ENCODE data around the gene MASP1.

Gene MASP1

DNA sequence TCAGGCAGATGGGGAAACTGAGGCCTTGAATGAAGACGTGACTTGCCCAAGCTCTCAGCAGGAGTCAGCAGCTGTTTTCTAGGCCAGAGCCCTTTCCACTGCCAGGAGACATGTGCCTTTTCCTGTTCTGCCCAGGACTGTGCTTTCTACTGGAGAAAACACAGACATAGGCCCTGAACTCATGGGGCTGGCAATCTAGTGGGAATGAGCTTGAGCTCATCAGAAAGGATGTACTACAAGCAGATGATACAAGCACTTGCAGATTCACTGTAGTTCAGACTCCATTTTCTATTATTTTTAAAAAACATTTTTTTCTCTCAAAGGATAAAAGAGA lies 14.4 kb downstream of the MASP1 start:
- no peak overlapping the region for H3K4me3 ChIP-seq (replicated peaks in 1 of 2; ENCODE audit: low read depth in 2 of 2, low read length in 2 of 2)
- TF ChIP-seq, protein P1, sequence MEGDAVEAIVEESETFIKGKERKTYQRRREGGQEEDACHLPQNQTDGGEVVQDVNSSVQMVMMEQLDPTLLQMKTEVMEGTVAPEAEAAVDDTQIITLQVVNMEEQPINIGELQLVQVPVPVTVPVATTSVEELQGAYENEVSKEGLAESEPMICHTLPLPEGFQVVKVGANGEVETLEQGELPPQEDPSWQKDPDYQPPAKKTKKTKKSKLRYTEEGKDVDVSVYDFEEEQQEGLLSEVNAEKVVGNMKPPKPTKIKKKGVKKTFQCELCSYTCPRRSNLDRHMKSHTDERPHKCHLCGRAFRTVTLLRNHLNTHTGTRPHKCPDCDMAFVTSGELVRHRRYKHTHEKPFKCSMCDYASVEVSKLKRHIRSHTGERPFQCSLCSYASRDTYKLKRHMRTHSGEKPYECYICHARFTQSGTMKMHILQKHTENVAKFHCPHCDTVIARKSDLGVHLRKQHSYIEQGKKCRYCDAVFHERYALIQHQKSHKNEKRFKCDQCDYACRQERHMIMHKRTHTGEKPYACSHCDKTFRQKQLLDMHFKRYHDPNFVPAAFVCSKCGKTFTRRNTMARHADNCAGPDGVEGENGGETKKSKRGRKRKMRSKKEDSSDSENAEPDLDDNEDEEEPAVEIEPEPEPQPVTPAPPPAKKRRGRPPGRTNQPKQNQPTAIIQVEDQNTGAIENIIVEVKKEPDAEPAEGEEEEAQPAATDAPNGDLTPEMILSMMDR (IDR thresholded peaks at IDR 0.05; ENCODE audit: low read depth, low read length): no peak
- no peak for DNase-seq (ENCODE audit: low read depth in 2 of 2)

DNA sequence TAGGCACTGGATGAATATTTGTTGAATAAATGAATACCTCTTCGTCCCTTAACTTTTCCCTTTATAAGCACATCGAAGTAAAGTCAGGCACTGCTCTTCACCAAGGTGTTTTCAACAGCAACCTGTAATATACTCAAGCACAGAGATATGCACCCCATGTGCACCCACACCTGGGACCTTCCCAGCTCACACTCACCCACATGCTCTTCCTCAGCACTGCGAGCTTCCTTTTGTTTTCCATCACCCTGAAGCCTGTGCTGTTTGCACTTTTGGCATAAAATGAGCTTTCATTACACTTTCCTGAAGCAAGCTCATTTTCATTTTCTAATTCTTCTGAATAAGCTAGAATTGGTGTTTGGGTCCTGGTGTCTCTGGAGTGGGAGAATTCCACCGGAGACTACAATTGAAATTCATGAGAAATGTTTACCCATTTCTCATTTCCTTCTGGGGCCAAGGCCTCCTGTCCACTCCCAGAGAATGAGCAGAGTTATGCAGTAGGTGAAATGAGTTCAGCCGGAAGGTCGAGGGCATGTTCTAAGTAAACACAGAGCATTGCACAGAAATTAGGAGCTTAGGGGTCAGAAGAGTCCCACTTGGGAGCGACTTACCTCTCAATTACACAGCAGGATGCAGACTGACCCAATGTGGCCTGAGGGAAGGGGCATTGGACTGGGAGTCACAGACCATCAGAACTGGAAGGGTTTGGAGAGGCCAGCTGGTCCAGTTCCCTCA lies 15.0 kb downstream of the MASP1 start:
- TF ChIP-seq, protein P1 (IDR thresholded peaks at IDR 0.05; ENCODE audit: low read depth, low read length): no peak
- no peak for DNase-seq (ENCODE audit: low read depth in 2 of 2)
- H3K4me3 ChIP-seq (replicated peaks in 1 of 2; ENCODE audit: low read depth in 2 of 2, low read length in 2 of 2): no peak overlapping the region

DNA sequence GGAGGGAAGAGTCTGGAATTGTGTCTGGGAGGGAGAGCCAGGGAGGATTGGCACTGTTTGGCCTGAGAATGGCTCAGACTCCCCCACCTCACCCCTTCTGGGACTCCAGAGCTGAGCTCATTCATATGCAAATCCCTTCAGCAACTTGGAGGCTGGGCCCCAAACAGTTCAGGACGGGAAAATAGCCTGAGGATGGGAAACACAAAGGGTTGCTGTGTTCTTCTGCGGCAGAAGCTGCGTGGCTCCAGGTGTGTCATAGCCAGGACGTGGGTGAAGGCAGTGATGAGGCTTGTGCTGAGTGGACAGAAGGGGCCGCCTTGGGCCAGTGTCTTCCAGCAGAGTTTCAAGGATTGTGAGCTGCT lies 16.6 kb downstream of the MASP1 start:
- no peak for DNase-seq (ENCODE audit: low read depth in 2 of 2)
- TF ChIP-seq, protein P1 (IDR thresholded peaks at IDR 0.05; ENCODE audit: low read depth, low read length): no peak

DNA sequence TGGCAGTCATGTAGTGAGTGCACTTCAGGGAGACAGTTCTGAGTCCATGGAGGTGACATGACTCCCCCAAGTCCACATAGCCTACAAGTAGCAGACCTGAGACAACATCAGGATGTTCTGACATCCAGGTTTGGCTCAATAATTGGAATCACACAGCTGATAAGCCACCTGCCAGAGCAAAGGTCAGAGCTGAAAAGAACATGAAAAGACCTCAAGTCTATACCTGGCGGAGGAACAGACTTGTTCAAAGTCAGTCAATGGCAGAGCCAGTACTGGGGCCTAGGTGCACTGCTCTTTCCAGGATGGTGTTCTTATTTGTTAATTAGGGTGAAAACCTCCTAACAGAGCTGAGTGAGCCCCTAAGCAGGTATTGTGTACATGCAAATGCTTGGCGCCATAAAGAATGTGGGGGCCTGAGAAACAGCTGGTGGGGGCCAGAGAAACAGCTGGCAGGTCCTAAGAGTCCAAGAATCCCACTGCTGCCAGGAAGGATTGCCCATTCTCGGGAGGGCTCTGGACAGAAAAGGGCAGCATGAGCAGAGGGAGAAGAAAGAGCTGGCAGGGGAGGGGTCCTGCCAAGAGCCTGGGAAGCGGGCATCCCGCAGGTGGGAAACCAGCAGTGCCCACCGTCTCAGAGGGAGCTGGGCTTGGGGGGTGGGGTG lies 17.1 kb downstream of the MASP1 start:
- no peak overlapping the region for H3K4me3 ChIP-seq (replicated peaks in 1 of 2; ENCODE audit: low read depth in 2 of 2, low read length in 2 of 2)
- TF ChIP-seq, protein P1 (IDR thresholded peaks at IDR 0.05; ENCODE audit: low read depth, low read length): no peak

More for the DNA sequence above, 16.6 kb downstream of the MASP1 start:
- no peak overlapping the region for H3K4me3 ChIP-seq (replicated peaks in 1 of 2; ENCODE audit: low read depth in 2 of 2, low read length in 2 of 2)

DNA sequence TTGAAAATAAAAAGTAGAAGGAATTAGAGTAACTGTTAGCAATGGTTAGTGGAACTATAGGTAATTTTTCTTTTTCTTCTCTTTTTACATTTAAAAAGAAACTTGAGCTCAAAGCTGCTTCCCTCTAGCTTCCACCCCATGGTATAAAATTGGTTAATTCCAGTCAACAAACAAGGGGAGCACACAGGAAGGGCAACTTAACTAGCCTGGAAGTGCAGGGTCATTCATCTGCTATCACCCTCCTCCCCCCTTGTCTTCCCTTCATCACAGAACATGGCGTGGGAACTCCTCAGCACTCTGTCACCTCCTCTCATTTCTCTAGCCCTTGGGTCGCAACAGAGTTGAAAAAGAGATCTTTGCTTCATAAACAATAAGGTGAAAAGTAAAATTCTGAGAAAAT lies 20.0 kb downstream of the MASP1 start:
- H3K4me3 ChIP-seq (replicated peaks in 1 of 2; ENCODE audit: low read depth in 2 of 2, low read length in 2 of 2): no peak overlapping the region
- TF ChIP-seq, protein P1 (IDR thresholded peaks at IDR 0.05; ENCODE audit: low read depth, low read length): no peak
- no peak for DNase-seq (ENCODE audit: low read depth in 2 of 2)

More for the DNA sequence above, 17.1 kb downstream of the MASP1 start:
- DNase-seq (ENCODE audit: low read depth in 2 of 2): no peak

DNA sequence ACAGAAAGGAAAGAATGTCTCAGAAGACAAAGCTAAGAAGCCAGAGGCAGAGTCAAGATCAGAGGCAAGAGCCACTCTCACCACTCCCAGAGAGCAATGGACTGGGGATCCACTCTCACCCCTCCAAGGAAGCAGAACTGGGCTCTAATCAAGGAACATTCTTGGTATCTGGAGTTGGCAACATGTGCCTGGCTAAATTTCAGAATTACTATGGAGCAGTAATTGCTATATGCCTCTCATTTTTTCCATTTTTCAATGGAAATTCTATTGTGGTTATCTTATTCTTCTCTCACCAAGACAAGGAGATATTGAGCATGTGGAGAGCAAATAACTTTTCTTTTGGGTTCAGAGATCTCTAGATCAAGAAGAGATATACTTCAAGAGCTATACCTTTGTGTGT lies 22.1 kb downstream of the MASP1 start:
- H3K4me3 ChIP-seq (replicated peaks in 1 of 2; ENCODE audit: low read depth in 2 of 2, low read length in 2 of 2): no peak overlapping the region
- TF ChIP-seq, protein P1 (IDR thresholded peaks at IDR 0.05; ENCODE audit: low read depth, low read length): no peak
- DNase-seq (ENCODE audit: low read depth in 2 of 2): no peak

Data from cardiac fibroblast (primary cell).